OCI-M2 (cell line): Measurements from ENCODE around the gene CHRNE.
"Not testable (repeated sequence)": the region's sequence is repeated elsewhere in the genome, so short reads cannot be mapped to it uniquely, and the experiment has no call there.

Source experiments
- DNase-seq: peaks from one replicate; lab custom pipeline; 2025; ENCODE audit not compliant: unreplicated experiment; lab: John Stamatoyannopoulos, UW

Gene CHRNE

GRCh38 chr17:4891411-4892410 lies 11.2 kb downstream of the CHRNE start:
- no peak for DNase-seq

- DNase-seq, result no peak
Observed at GRCh38 chr17:4887581-4887980, 15.3 kb downstream of the CHRNE start.

- DNase-seq, result no peak
Observed at GRCh38 chr17:4886830-4887229, 16.1 kb downstream of the CHRNE start.

GRCh38 chr17:4884489-4884888 lies 18.4 kb downstream of the CHRNE start:
- no peak for DNase-seq

- DNase-seq, result no peak
Observed at GRCh38 chr17:4881761-4882555, 20.9 kb downstream of the CHRNE start.

GRCh38 chr17:4880857-4881256 lies 22.0 kb downstream of the CHRNE start:
- DNase-seq, result no peak

GRCh38 chr17:4879601-4880000 lies 23.3 kb downstream of the CHRNE start:
- no peak for DNase-seq

- no peak for DNase-seq
Observed at GRCh38 chr17:4877089-4877488, 25.8 kb downstream of the CHRNE start.

- DNase-seq, result no peak
Observed at GRCh38 chr17:4872786-4873185, 30.1 kb downstream of the CHRNE start.

- no peak for DNase-seq
Observed at GRCh38 chr17:4870855-4871254, 32.0 kb downstream of the CHRNE start.

GRCh38 chr17:4869058-4869998 lies 33.6 kb downstream of the CHRNE start:
- DNase-seq, result not testable (repeated sequence)

- not testable (repeated sequence) for DNase-seq
Observed at GRCh38 chr17:4867535-4867934, 35.4 kb downstream of the CHRNE start.

GRCh38 chr17:4863321-4863720 lies 39.6 kb downstream of the CHRNE start:
- no peak for DNase-seq

- DNase-seq, result no peak
Observed at GRCh38 chr17:4862720-4863119, 40.2 kb downstream of the CHRNE start.

GRCh38 chr17:4861052-4861451 lies 41.8 kb downstream of the CHRNE start:
- no peak for DNase-seq

GRCh38 chr17:4860651-4861050 lies 42.2 kb downstream of the CHRNE start:
- no peak for DNase-seq

- DNase-seq, result no peak
Observed at GRCh38 chr17:4859816-4860625, 42.9 kb downstream of the CHRNE start.

- no peak for DNase-seq
Observed at GRCh38 chr17:4858882-4859260, 44.0 kb downstream of the CHRNE start.

GRCh38 chr17:4858068-4858881 lies 44.6 kb downstream of the CHRNE start:
- no peak for DNase-seq
